ENCODE results near the gene COL6A1.

The COL6A1 gene

DNA sequence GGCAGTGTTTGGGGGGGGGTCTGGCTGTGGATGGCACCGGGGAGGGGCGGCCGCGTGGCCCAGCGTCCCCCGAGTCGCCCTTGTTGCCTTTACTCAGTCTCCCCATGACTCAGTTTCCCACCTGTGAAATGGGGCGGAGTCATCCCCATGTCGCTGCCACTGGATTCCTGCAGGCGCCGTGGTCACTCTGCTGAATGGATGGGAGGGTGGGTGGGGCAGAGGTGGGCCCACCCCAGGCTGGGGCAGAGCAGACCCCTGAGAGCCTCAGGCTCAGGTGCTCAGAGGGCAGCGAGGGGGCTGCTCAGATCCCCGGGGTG lies 2.0 kb downstream of the COL6A1 start:
- DNase-seq = peak; percentile 34

DNA sequence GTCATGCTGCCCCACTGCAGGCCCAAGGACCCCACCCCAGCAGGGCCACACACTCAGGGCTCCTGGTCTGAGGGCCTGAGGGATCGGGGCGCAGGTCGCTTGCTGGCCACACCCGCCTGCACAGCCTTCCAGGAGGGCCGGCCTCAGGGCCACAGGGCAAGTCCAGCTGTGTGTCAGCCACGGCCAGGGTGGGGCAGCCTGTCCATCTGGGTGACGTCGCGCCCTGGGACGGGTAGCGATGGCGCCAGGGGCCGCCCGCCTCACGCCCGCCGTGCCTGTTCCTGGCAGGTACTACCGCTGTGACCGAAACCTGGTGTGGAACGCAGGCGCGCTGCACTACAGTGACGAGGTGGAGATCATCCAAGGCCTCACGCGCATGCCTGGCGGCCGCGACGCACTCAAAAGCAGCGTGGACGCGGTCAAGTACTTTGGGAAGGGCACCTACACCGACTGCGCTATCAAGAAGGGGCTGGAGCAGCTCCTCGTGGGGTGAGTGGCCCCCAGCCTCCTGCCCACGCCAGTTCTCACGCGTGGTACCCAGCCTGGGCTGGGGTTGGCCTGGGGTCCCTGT lies 2.5 kb downstream of the COL6A1 start:
- DNase-seq = peak; percentile 37

DNA sequence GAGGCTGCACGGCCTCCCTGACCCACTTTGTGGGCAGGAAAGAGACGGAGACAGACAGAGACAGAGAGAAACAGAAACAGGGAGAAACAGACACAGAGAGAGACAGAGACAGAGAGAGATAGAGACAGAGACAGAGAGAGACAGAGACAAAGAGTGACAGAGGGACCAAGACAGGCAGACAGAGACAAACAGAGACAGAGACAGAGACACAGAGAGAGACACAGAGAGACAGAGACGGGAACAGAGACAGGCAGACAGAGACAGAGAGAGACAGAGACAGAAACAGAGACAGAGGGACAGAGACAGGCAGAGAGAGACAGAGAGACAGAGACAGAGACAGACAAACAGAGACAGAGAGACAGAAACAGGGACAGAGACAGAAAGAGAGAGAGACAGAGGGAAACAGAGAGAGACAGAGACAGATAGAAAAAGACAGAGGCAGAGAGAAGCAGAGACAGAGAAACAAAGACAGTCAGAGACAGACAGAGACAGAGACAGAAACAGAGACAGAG lies 3.1 kb downstream of the COL6A1 start:
- DNase-seq = no peak

DNA sequence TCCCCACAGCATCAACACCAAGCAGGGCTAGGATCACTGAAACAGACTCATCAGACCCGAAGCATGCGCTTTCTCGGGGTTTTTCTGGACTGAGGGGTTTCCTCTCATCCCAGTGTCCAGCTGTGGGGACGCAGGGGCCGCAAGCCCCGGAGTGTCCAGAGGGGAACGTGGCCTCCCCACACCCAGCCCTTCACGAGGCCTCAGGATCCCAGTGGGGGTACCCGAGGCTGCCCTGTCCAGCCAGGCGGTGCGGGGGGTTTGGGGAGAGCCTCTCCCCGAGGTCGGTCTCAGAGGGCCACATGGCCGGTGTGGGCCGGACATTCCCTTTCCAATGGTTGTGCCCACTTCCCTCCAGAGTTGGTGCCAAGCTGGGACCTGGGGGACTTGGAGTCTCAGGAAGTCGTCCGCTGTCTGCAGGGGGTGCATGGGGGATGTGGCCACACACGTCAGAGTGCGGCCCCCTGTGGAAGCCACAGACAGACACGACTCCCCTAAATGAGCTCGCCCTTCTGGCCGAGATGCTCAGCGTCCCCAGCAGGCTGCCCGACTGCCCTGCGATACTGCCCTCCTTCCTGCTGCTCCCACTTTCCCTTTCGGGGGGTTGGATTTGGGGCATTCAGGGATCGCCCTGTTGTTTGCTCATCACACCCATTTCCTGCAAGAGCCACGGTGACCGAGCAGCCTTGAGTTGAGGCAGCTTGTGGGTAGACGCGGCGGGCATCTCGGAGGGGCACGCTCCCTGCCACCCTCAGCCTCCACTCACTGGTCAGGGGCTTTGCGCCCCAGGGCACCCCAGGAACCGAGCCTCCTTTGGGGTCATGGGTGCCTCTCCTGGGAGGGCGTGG lies 4.1 kb downstream of the COL6A1 start:
- peak; percentile 25 for DNase-seq

DNA sequence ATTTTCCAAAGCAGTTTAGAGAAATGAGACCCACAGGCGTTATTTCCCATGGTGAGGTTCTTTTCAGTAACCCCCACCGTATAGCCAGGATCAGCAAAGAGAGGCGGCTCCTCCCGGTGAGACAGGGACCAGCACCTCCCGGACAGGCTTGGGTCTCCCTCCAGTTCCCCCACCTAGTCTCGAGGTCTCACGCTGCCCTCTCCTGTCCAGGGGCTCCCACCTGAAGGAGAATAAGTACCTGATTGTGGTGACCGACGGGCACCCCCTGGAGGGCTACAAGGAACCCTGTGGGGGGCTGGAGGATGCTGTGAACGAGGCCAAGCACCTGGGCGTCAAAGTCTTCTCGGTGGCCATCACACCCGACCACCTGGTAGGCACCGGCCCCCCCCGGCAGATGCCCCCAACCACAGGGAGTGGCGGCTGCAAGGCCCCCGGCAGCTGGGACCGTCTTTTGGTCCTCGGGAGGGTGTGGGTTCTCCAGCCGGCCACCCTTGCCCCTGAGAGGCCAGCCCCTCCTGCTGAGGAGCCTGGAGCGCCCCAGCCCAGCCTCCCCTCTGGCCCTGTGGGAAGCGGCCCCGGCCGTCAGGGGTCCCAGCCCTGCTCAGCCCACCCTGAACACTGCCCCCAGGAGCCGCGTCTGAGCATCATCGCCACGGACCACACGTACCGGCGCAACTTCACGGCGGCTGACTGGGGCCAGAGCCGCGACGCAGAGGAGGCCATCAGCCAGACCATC lies 4.9 kb downstream of the COL6A1 start:
- no peak for DNase-seq

DNA sequence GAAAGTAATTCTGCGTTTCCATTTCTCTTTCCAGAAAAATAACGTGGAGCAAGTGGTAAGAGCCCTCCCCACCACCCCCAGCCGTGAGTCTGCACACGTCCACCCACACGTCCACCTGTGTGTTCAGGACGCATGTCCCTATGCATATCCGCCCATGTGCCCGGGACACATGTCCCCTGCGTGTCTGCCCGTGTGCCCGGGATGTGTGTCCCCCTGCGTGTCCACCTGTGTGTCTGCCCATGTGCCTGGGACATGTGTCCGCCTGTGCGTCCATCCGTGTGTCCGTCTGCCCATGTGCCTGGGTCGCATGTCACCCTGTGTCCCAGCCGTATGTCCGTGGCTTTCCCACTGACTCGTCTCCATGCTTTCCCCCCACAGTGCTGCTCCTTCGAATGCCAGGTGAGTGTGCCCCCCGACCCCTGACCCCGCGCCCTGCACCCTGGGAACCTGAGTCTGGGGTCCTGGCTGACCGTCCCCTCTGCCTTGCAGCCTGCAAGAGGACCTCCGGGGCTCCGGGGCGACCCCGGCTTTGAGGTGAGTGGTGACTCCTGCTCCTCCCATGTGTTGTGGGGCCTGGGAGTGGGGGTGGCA lies 5.6 kb downstream of the COL6A1 start:
- no peak for DNase-seq

DNA sequence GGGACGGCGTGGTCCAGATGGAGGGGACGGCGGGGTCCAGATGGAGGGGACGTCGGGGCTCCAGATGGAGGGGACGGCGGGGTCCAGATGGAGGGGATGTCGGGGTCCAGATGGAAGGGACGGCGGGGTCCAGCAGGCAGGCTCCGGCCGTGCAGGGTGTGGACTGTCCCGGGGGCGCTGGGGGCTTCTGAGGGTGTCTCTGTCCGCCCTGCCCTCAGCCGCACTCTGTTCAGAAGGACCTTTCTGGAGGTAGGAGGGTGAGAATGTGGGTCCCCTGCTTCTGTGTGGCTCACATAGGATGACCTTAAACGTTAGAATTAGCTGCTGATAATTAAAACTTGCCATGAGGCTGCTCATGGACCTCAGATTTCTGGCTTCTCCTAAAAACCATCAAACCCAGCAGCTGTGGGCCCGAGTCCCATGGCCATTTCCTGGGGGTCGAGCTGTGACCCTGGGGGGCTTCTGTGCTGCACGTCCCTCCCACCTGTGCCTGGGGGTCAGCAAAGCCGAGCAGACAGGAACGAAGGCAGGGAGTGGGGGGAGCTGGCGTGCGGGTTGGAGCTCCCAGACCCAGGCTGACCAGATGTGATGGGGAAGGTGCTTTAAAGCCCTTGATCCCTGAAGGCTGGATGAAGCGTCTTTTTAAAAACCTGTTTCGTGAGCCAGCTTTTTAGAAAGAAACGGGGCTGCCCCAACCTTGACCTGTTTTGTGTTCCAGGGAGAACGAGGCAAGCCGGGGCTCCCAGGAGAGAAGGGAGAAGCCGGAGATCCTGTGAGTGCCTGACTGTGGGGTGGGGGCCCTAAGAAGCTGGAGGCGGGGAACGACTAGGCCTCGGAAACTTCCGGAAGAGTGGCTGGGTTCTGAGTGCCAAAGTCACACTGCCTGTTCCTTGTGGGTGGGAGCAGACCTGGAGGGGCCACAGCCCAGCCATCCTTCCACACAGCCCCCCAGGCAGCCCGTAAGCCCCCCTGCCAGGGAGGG lies 7.1 kb downstream of the COL6A1 start:
- DNase-seq = peak; percentile 23

DNA sequence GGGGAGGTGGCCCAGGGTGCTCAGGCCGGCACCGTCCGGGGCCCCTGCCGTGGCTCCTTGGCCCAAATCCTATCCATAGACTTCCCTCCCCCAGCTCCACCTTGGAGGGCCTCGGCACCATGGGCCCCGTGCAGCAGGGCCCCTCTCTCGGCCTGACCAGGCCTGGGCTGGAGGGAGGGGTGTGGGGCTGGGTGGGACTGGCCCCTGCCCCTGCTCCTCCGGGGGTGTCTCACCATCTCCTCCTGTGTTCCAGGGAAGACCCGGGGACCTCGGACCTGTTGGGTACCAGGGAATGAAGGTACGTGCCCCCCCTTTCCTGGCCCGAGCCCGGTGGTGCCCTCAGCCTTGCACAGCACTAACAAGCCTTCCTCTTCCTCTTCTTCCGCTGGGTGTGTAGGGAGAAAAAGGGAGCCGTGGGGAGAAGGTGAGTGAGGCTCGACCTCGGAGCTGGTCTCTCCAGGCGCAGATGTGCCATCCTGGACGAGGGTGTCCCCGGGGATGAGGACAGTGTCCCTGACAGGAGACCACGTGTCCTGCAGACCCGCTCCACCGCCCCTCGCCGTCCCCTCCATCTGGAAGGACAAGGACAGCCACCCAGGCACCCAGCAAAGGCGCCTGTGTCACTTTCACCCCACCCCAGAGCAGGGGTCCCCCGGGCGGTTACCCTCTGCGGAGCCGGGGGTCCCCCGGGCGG lies 7.9 kb downstream of the COL6A1 start:
- peak; percentile 25 for DNase-seq

DNA sequence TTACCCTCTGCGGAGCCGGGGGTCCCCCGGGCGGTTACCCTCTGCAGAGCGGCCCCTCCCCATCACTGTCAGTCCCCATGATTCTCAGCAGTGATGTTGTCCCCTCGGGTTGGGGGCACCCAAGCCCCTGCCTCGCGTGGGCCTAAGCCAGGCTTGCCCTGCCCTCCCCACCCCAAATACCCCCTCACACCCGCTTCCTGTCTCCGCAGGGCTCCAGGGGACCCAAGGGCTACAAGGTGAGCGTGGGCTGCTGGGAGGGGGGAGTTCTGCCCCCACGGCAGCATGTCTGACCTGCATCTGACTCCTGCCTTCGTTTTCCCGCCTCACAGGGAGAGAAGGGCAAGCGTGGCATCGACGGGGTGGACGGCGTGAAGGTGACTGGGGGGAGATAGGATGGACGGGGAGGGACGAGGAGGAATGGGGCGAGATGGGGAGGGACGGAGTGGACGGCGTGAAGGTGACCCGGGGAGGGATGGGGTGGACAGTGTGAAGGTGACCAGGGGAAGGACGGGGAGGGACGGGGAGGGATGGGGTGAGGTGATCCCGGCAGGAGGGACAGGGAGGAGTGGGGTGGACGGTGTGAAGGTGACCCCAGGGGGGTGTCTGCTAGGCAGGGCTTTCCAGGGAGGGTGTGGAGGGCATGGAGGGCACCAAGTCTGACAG lies 8.6 kb downstream of the COL6A1 start:
- DNase-seq = peak; percentile 15

DNA sequence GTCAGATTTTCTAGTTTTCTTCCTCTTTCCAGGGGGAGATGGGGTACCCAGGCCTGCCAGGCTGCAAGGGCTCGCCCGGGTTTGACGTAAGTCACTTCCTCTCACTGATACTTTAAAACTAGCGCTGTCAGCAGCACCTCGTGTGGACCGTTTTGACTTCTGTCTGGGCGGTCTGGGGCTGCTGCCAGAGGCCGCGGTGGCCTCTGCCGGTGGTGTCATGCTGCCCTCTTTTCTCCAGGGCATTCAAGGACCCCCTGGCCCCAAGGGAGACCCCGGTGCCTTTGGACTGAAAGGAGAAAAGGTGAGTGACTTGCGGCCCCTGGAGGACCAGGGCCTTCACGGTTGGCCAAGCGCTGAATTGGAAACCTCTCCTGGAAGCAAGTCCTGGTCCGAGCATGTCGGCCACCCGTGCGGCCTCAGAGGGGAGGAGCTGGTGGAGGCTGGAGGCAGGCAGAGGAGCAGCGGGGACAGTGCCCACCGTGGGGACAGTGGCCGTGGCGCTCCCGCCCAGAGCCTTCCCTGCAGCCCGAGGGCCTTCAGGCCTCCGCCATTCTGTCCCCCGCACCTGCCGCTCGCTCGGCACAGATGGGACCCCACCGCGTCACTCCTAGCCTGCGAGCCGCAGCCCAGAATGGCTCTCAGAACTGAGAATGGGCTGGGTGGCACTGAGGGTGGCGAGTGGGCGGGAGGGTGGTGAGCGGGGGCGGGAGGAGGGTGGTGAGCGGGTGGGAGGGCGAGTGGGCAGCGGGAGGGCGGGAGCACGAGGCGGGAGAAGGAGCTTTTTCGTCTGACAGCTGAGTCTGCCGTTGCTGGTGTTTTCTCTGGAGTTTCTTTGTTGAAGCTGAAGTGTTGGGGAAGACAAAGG lies 9.4 kb downstream of the COL6A1 start:
- peak; percentile 15 for DNase-seq

DNA sequence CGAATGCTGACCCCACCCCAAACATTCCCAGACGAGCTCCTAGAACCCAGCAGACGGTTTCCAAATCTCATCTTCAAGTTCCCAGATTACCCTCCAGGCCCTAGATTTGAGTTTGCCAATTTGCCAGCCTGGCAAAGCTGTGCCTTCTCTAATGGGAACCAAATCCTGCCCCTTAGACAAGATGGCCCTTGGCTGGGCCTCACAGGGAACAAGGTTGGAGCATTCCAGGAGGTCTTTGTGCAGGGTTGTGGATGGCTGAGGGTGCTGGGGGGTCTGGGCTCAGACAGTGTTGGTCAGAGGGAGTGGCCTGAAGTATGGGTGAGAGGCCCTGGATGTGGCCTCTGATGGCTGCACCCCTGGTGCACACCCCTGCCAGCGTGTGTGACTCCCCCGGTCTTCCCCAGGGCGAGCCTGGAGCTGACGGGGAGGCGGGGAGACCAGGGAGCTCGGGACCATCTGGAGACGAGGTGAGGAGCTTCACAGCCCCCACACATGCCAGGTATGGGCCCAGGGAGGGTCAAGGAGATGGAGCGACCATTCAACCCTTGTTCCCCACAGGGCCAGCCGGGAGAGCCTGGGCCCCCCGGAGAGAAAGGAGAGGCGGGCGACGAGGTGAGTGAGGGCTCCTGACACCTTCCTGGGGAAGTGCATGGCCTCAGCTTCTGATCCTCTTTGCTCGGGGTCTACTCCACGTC lies 10.2 kb downstream of the COL6A1 start:
- DNase-seq = peak; percentile 27

DNA sequence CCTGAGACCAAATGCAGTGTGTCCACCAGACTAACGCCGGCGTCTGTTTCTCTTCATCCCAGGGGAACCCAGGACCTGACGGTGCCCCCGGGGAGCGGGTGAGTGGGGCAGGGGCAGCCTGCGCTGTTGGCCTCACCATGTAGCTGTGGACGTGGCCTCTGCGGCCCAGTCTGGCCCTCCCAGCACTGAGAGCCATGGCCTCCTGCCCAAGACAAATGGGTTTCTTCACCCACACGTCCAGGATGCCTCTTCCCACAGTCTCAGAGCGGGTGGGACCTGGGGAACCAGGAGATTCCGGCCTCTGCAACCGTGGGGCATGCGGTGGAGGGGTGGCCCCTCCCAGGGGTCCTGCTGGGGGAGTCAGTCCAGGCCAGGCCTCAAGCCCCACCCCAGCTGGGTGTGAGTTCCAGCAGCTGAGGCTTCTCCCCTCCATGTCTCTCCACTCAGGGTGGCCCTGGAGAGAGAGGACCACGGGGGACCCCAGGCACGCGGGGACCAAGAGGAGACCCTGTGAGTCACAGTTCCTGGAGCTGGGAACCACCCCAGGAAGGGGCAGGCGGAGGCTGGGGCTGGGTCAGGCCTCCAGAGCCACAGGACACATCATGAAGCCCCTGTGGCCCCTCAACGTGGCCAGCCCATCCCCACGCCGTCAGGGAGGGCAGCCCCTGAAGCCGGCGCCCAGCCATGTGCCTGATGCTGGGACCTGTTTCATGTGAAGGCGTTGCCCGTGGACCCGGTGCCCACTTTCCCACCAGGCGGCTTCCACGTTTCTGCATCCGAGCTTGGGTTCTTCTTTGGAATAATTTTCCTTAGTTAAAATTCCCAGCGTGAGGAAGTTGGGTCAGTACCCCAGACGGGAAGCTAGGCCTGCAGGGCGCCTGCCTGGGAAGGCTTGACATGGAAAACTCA lies 11.0 kb downstream of the COL6A1 start:
- peak; percentile 38 for DNase-seq

DNA sequence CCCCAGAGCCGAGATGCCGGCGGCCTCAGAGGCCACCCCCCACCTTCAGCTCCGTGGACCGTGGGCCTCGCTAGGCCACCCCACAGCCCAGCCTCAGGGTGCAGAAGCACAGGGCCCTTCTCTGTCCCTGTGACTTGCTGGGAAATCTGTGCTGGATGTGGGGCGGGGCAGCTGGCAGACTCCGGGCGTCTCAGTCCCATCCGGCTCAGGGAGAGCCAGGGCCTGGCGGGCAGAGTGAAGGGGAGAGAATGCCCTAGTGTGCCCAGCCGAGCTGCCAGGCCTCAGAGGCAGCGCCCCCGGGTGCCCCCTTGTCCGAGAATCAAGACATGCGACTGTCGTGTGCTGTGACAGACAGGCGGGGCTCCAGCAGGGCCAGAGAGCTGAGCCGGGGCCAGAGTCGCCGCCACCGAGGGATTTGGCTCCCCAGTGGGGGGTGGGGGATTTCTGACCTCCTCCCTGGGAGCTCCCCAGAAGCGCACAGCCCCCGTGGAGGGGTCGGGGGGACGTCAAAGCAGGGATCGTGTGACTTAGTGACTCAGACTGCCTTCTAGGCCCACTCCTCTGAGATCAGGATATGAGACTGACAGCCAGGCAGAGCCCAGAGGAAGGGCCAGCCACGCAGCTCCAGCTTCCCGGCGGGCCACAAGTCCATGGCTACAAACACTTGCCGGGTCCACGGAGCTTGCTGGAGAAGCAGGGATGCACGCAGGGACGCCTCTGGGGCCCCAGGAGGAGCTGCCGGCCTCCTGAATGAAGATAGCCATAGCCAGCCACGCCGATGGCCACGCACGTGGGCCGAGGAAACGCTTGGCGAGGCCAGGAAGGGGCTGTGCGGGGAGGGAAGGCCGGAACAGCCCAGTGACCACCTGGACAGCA lies 11.9 kb downstream of the COL6A1 start:
- DNase-seq = peak; percentile 28

DNA sequence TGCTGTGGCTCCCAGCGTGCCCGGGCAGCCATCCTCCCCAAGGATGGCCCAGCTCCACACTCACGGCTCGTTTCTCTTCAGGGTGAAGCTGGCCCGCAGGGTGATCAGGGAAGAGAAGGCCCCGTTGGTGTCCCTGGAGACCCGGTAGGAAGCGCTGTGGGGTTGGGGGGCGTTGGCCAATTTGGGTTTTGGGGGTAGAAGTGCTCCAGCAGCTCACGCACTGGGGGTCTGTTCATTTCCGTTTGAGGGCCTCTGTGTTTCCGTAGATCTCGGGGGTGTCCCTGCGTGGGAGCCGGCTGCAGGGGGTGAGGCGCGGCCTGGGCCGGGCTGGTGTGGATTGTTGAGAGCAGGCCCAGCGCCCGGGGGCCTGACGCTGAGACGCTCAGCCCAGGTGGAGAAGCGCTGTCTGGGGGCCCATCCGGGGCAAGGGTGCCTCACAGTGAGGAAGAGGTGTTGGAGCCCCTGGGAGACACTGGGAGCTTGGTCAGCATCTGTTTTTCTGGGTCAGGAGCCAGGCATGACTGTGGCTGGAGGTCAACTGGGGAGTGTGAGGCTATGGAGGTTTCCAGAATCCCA lies 12.6 kb downstream of the COL6A1 start:
- peak; percentile 32 for DNase-seq

DNA sequence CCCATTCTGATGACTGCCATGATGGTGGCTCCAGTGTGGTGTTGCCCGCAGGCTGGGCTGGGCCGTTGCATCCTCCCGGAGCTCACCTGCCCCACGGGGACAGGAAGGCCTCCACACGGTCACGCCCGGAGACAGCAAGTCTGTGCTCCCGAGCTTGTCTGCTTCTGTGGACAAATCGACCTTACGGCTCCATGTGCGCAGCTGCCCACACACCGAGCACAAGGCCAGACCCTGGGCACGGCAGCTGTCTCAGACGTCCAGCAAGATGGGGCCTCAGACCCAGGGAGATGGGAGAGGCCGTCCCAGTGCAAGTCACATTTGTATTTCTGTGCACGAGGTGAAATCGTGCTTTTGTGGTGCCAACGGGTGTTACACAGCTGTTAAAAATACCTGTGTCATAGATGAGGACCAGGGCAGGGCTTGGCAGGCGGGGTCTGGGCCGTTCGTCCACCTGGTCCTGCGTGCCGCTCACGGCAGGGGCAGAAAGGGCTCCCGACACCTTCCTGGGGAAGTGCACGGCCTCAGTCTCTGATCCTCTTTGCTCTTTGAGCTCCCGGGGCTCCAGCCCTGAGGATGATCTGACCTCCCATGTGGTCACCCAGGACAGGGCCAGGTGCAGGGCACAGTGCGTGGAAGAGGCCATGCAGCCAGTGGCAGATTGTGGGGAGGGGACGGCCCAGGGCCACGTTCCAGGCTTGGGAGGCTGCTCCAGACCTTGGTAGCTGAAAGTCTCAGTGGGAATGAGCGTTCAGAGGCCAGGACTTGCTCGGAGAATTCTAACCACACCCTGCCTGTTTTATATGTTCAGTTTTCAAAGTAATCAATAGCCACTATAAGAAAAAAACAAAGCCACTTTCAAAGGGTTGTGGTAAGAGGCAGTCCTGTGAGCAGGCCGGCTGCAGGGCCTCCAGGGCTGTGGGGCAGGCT lies 13.5 kb downstream of the COL6A1 start:
- no peak for DNase-seq
